Sciatic nerve (tissue), 2 donors: ENCODE data around the gene CACNA1C. TPM values are rescaled to one million over a fixed set of nuclear protein-coding genes. Genes with fewer than 3 reads are reported as not detected.
"Not testable (repeated sequence)": the region's sequence is repeated elsewhere in the genome, so short reads cannot be mapped to it uniquely, and the experiment has no call there.

ENCODE experiments used
- ATAC-seq: fragments of 200-7000 bp; cut with Tn5 transposase; one replicate; pipeline ENCODE4 v1.9.1; 2020; ENCODE audit warnings: mild to moderate bottlenecking, moderate library complexity
- DNase-seq: peaks from one replicate; pipeline ENCODE4 v3.0.0-alpha.2; 2020; ENCODE audit warnings: low spot score
- intact Hi-C: fragments of 100-400 bp; cut with DNase I; formaldehyde crosslinking; loops from one replicate; pipeline ENCODE4 v1.14.2; 2022
- total RNA-seq: library from RNA; stranded (reverse); fragmentation: NEBNext Ultra II Directional; extraction: Animal tissue kit (Norgen Biotek cat#: 25700); gene quantifications from one replicate; pipeline ENCODE4 v1.2.1, GENCODE V29; 2021
- donor health status: DM: no; HTN: no; CAD: no.
- donor health status: DM: no; HTN: no; CAD: no.

CACNA1C gene
- total RNA-seq, 1 donor from 2014 or later = 9.0 TPM

DNA sequence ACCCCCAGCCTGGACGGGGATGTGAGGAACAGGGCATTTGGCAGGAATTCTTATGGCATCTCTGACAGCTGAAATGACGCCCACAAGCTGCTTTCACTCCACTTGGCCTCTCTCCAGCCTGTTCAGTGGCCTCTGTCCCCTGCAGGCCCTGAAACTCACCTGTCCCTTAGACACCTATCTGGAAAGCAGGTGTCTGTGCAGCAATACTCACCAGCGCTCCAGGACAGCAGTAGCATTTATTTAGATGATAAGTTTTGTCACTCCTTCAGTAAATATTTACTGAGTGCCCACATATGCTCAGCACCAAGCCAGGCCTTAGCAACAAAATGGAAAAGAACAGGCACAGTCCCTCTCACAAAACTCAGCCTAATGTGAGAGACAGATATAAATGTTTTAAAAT lies 430.9 kb downstream of the CACNA1C start:
- no peak for DNase-seq
- intact Hi-C loops = no loop called here
- ATAC-seq = no peak

DNA sequence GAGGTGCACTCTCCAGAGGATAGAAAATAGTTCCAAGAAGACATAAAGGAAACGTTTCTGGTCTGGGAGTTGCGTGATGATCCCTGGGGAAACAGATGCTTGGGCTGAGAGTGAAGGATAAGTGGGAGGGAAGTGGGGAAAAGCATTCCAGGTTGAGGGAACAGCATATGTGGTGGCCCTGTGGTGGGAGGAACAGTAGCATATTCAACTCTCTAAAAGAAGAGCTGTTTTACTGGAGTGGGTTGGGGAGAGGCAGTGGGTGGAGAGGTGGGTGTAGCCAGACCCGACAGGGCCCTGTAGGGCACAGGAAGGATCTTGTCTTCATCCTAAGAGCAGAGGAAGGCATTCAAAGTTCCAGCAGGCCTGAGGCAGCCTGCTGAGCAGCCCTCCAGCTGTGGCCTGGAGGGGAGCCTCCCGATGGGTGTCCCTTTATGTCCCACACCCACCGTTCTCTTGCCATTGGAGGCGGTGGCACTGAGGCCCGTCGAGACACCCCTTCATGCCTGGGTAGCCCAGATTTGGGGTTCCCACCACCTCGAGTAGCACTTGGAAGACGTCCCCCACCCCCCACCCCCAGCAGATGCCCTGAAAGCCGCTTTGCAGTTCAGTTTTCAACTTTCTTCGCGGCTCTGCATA lies 431.5 kb downstream of the CACNA1C start:
- no peak for ATAC-seq
- DNase-seq = no peak
- intact Hi-C loops = no loop called here

DNA sequence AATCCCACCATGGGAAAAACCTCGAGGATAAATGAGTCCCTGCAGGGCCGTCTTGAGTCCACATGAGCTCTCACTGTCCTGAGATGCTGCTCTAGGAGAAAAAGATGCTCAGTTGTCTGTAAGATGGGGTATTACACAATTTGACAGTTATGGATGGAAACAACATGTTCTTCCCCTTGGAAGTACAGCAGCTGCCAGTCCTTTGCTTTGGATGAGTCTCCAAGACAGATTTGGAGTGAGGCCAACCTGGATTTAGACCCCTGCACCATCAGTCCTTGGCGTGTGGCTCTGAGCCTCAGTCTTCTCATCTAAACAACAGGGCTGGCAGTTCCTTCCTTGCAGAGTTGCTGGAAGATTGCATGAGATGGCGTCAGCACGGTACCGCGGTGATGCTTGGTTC lies 432.9 kb downstream of the CACNA1C start:
- intact Hi-C loops = no loop called here
- DNase-seq (no peak), ATAC-seq (no peak)

DNA sequence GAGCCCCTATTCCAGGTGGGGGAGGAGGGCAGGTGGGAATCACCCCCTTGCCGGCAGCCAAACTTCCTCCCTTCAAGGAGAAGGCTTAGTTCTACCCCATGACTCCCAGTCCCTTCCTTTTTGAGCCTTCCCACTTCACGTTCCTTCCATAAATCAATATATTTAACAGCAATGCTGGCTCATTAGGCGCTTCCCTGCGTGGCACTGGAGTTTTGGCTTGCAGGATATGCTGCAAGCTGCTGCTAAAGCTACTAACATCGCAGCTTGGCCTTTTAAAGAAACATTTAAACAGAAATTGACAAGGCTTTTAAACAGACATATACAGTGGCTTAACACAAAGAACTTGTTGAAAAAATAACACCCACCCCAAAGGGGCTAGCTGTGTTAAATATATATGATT lies 434.0 kb downstream of the CACNA1C start:
- no peak for DNase-seq
- no peak for ATAC-seq
- intact Hi-C loops = no loop called here

DNA sequence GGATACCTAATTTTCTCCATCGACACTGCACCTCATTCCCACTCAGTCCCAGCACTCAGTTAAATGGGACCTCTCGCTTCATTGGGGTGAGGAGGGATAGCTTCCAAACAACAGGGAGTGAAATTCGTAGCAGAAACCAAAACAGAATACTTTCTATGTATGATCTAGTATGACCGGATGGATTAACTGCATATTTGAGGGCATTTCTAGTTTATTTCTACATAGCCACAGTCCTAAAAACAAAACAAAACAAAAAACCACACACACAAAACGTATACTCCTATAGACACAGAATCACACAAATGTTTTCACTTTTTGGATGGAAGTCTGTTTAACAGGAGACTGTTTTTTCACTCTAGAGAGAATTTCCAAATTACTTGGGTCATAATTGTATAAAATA lies 434.5 kb downstream of the CACNA1C start:
- intact Hi-C loops = no loop called here
- ATAC-seq (no peak), DNase-seq (no peak)

DNA sequence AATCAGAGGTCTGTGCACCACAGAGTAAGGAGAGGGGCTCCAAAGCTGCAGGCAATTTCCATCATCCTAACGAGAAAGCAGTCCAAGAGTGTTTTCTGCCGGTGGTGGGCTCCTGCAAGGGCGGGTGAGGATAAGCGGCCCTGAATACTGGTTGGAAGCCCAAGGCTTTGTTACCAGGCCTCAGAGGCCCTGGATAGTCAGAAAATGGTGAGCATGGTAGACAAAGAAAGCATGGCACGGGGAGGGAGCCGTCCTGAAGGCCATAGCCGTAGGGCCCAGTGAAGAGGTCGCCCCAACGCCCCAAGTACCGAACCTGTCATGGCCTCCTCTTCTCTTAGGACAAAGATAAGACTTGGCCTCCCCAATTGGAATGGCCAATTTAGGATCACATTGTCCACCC lies 435.3 kb downstream of the CACNA1C start:
- no peak for DNase-seq
- ATAC-seq = no peak
- intact Hi-C loops = no loop called here

DNA sequence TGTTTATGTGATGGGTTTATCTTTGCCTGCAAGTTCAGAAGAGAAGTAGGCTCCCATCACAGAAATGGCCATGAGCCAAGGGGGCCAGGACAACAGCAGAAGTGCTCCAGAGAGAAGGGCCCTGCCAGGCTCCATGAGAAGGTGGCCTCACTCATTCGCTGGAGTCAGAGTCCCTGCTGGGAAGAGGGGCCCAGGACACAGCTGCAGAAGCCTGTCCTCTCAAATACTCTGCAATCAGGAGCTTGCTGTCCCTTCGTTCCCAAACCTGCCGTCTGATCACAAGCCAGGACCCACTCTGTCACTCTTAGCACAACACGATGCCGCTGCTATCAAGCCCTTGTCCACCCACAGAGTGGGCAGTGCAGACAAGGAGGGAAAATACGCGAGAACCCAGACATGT lies 435.8 kb downstream of the CACNA1C start:
- ATAC-seq = no peak
- intact Hi-C loops = no loop called here
- DNase-seq = no peak

DNA sequence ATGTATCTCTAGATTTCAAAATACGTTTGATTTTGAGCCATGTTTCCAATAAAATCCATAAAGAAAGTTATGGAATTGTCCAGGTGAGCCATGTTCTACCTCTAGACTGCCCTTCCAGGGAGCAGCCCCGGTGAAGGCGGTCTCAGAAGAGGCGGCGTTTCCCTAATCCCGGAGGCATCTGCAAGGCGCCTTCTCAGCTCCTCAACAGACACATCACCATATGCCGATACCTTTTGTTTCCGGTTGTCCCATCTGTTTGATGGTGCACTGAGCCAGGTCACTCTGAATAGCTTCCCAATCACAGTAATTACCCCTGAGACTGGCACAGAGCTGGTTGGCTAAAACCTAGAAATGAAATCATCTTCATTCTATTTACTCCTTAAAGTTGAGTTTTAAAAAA lies 436.5 kb downstream of the CACNA1C start:
- DNase-seq = no peak
- intact Hi-C loops = no loop called here
- no peak for ATAC-seq

DNA sequence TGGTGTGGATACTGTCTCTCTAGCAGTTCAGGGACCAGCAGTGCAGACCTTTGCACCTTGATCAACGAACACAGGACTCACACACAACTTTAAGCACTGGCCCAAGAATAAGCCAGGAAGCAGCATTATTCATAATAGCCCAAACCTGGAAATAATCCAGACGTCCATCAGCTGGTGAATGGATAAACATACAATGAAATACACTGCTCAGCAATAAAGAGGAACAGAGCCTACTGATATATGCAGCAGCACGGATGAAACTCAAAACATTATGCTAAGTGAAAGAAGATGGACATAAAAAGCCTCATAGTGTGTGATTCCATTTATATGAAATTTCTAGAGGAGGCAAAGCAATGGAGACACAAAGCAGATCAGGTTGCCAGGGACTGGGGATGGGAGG lies 438.0 kb downstream of the CACNA1C start:
- ATAC-seq = no peak

DNA sequence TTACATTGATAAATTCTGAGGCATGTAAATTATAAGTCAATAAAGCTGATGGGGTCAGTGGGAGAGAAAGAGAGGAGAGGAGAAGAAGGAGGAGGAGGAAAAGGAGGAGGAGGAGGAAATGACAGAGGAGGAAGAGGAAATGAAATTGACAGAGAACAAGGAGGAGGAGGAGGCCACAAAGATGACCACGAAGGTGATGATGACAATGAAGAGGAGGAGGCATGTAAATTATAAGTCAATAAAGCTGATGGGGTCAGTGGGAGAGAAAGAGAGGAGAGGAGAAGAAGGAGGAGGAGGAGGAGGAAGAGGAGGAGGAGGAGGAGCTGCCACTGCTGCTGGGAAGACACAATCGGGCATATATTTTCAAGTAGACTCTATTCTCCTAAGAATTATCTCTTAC lies 438.6 kb downstream of the CACNA1C start:
- DNase-seq, ATAC-seq, intact Hi-C loops: not testable (repeated sequence)

More for the DNA sequence above, 438.0 kb downstream of the CACNA1C start:
- intact Hi-C loops = no loop called here
- no peak for DNase-seq

DNA sequence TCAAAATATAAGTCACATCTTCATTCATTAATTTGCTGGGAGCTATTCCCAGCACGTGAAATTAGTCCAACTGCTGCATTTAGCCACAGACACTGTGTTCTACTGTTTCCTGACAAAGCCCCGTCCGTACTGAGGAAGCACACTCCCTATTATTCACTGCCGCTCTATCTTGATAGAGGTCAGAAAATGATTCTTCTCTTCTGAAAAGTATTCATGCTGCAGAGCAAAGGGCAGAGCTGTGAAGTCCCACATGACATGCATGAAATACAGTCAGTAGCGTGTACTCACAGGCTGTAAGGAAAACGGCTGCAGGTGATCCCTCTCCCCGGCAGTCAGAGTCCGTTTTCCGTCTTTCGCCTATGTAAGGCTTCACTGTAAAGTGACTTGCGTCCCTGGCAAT lies 439.4 kb downstream of the CACNA1C start:
- ATAC-seq = no peak
- intact Hi-C loops = no loop called here
- no peak for DNase-seq

DNA sequence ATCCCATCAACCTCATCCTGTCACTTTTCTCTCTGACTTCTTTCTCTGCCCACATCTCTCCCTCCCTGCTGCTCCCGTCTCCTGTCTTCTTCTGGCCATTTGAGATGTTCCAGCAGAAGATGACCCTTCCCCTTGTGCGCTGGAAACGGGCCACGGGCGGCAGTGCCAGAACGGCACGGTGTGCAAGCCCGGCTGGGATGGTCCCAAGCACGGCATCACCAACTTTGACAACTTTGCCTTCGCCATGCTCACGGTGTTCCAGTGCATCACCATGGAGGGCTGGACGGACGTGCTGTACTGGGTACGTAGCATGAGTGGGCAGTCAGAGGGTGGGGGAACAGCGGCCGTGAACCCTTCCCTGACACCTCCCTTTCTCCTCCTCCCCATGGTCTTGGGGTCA lies 440.3 kb downstream of the CACNA1C start:
- ATAC-seq (no peak), DNase-seq (no peak)
- intact Hi-C loops = no loop called here

DNA sequence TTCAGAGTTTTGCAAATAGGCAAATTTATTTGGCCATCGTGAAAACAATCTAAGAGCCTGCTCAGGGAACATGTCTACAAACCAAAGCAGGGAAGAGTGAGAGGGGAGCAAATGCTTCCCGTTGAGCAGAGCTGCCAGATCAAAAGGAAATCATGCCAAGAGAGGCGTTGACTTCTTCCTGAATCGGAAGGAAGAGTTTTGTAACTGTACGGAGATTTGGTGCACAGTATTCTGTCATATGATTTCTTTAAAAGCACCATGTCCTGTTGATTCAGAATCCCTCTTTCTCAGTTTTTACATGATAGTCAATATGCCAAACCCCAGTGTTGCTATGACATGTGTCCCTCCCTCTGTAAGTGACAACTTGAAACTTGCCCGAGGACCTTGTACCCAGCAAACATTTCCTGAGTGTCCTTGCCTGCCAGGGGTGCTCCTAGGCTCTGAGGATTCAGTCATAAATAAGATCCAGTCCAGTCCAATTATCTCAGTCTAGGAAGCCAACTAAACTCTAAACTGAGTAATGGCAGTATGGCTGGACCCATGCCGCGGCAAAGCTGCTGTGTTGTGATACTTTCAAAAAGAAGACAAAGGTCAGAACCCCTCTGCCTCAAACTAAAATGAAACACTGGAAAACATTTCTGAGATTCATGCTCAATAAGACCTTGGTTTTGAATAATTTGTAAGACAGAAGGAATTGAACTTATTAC lies 441.9 kb downstream of the CACNA1C start:
- DNase-seq = no peak
- peak; percentile 76 for ATAC-seq
- intact Hi-C loops = no loop called here

DNA sequence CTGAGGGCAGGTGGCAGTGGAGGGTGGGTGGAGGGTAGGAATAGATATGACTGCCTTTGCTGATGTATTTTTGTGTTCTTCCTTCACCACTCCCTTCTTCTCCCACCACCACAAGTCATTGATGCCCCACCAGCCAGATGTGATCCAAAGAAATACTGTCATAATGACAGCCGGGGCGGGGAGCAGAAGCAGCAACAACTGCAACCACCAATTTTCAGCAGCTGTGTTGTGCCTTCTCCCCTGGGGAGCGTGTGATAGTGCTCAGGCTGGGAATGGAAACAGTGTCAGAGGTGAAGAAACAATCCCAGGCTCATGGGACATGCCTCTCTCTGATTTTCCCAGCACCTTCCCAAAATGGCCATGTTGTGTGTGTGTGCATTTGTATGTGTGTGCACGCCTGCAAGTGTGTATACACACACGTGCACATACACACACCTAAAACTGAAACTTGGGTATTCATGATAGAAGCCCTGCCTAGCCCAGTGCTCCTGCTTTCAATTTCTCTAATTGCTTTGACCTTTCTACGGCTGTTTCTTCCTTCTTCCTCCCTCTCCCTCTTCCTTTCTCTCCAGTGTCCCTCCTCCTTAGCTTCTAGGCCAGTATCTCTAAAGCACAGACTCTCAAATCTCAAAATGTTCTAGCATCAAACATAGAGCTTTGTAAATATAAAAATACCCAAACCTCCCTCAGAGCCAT lies 442.8 kb downstream of the CACNA1C start:
- no peak for DNase-seq
- intact Hi-C loops = no loop called here

DNA sequence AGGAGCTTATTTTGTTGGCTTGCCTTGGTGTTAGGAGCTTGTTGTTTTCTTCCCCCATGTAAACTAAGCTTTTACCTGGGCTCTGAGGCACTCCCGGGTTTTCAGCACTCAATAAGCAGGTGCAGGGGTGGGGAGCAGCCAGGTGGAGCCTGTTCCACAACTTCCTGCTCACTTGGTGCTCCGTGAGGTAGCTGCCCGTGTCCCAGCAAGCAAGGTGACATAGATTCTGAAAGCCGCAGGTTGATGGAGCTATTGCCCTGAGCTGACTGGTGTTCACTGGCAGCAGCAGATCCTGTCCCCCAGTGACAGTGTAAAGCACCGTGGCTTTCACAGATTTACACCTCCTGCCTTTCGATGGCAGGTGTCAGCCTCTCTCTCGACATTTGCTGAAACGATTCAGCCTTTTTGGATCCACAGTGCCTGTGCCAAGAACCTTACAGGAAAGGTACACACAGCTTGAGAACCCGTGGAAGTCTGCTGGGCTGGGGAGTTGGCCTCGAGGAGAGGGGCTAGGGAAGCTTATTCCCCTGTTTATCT lies 446.2 kb downstream of the CACNA1C start:
- no peak for DNase-seq
- no peak for ATAC-seq
- intact Hi-C loops = no loop called here

More for the DNA sequence above, 442.8 kb downstream of the CACNA1C start:
- ATAC-seq = peak; percentile 83

DNA sequence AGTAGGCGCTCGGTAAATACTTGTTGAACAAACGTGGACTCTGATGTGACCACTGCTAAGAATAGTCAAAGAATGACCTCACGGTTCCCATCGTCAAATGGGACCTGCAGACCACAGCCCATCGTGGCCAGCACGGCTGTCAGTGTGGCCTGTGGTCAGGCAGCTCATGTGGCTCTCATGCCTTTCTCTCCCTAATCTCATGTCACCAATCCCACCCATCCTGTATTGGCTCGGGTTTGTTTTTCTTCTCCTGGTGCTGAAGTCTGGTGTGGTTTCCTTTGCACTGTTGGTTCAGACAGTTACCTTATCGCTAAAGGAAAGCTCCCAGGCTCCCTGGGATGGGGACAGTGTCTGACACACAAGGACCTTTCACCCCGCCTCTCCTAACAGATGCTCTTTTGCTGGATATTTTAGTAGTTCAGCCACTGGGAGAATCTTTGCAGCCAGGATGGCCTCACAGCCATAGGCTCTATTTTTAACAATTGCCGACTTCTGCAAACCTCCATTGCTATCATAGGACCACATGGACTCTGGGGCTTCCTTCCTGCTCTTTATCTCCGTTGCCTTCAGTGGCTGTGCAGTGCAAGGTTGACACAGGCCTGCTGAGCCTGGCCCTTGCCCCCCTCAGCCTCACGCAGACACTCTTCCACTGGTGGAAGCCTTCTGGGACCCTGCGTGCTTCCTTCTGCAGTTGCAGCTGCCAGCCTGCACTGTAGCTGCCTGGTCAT lies 448.8 kb downstream of the CACNA1C start:
- ATAC-seq = peak; percentile 48
- intact Hi-C loops = no loop called here
- DNase-seq = no peak

DNA sequence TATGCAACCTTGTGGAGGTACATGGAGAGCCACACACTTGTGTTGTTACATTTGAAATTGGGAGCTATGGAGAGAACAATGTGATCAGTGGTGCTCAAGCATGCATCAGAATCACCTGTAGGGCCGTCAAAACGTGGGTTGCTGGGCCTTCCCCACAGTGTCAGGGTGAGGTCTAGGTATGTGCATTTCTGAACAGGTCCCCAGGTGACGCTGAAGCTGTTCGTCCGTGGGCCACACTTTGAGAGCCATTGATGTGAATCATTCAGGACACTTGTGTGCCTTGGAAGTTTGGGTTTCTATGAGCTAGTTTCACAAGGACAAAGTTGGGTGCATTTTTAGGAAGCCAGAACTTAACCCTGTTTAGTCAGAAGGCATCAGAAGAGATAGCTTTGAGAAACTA lies 450.2 kb downstream of the CACNA1C start:
- DNase-seq = no peak
- intact Hi-C loops = no loop called here
- no peak for ATAC-seq

DNA sequence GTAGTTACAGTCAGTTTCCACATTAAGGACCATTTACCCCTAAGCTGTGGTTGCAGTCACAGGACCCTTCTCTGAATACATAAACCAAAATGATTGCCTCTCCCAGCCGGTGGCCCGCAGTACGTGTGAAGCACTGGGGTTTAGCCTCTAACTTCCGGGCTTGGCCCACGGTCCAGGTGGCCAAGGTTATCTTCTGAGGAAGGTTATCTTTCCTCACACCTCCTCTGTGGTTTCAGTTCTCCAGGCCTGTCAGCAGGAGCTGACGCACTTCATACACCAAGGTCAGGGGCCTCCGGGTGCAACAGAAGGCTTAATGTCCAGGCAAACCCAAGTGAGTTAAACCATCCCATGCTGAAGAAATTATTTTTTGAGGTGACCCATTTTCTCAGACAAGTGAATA lies 451.0 kb downstream of the CACNA1C start:
- no peak for DNase-seq
- intact Hi-C loops = no loop called here
- ATAC-seq = no peak

DNA sequence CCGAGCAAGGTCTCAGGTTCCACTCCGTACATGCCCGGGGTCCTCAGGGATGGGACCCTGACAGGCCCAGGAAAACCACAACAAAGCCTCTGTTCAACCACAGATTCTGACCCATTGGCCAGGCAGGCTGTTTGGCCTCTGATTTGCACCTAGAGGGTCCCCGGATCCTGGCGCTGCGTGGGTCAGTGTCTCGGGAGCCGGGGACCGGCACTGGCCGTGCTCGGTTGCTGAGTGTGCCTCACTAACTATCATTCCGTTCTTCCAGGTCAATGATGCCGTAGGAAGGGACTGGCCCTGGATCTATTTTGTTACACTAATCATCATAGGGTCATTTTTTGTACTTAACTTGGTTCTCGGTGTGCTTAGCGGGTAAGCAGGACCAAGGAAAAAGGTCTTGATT lies 451.8 kb downstream of the CACNA1C start:
- DNase-seq = no peak
- no peak for ATAC-seq
- intact Hi-C loops = no loop called here

DNA sequence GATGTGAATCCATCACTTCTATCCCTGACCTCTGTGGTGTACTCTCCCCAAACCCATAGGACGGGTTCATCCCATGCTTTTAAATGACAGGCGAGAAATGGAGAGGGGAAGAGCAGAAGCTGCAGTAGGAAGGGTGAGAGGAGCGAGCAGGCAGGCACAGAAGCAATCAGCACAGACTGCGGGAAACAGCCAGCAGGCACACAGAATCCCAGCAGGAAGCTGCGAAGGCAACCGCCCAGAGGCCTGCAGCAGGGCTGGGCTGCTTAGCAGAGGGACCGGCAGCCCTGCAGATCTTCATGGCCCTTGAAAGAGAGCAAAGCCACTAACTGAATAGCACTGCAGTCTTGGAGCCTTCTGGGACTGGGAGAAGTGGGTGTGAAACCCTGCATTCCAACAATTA lies 455.0 kb downstream of the CACNA1C start:
- DNase-seq (no peak), ATAC-seq (no peak)
- intact Hi-C loops = no loop called here
